IMR-90 (cell line): ENCODE data around the gene RAP1GAP2.

Source experiments
- CEBPB ChIP-seq: IDR thresholded peaks from 2 replicates; pipeline ENCODE4 v1.6.1; 2012; ENCODE audit warnings: low read depth, low read length, improper control_type of control experiment
- TF ChIP-seq, protein P1 (sequence below): conservative IDR thresholded peaks from 2 replicates; pipeline ENCODE4 v1.5.1; 2012; ENCODE audit warnings: mild to moderate bottlenecking, low read depth, low read length, improper control_type of control experiment

DNA sequence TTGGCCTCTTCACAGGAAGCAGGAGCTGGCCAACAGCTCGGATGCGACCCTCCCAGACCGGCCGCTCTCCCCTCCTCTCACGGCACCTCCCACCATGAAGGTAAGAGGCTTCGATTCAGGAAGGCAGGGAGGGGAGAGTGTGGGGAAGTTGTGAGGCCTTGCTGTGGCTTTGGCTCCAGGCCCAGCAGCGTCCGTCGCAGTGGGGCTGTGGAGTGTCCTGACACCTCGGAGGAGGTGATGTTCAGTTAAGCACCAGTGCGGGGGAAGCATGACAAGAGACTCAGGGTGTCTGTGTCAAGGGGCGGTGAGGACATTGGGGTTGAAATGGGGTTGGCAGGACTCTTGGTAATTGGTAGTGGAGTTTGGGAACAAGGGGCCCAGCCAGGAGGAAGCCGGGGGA, 109.0 kb downstream of the RAP1GAP2 start:
- TF ChIP-seq, protein P1, sequence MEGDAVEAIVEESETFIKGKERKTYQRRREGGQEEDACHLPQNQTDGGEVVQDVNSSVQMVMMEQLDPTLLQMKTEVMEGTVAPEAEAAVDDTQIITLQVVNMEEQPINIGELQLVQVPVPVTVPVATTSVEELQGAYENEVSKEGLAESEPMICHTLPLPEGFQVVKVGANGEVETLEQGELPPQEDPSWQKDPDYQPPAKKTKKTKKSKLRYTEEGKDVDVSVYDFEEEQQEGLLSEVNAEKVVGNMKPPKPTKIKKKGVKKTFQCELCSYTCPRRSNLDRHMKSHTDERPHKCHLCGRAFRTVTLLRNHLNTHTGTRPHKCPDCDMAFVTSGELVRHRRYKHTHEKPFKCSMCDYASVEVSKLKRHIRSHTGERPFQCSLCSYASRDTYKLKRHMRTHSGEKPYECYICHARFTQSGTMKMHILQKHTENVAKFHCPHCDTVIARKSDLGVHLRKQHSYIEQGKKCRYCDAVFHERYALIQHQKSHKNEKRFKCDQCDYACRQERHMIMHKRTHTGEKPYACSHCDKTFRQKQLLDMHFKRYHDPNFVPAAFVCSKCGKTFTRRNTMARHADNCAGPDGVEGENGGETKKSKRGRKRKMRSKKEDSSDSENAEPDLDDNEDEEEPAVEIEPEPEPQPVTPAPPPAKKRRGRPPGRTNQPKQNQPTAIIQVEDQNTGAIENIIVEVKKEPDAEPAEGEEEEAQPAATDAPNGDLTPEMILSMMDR: no peak
- TF ChIP-seq CEBPB: no peak
